HG03575 (cell line): ENCODE measurements around the gene RNF19B.

Experiments
- ATAC-seq: cut with Tn5 transposase; IDR thresholded peaks from one replicate; pipeline ENCODE4 v1.9.1; 2021; ENCODE audit not compliant: unreplicated experiment, insufficient number of reproducible peaks, low FRiP score; ENCODE audit errors: extremely low read depth

Gene RNF19B

DNA sequence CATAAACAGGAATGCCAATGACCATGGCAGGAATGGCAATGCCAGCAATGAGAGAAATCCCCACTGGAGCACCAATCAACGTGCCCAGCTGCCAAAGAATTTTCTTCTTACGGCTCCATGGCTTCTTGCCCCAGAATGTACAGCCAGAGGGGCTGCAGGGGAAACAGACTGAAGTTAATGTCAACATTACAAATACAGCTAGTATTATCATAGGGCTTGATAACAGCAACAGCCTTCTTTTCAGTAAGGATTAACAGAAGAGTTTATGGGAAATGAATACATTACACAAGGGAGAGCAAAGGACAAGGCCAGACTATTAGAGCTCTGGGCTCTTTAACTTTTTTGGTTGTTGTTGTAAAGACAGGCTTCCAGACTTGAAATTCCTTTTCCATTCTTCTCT is 18.2 kb downstream of the RNF19B start:
- no peak for ATAC-seq

DNA sequence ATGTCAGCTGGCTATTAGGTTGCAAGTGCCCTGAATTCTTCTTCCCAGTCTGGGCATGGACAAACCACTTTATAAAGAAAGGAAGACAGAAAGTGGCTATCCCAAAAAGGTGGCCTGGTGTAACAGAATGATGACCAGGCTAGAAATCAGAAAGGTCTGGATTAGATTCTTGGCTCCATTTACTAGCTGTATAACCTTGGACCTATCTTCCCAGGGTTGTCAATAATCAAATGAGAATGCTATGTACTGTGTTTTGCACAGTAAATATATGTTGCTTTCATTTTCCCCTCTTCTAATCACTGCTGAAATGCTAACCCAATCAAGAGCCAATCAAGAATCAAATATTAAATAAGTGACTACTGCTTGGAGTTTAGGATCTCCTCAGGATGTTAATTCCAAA is 20.4 kb downstream of the RNF19B start:
- ATAC-seq = no peak

DNA sequence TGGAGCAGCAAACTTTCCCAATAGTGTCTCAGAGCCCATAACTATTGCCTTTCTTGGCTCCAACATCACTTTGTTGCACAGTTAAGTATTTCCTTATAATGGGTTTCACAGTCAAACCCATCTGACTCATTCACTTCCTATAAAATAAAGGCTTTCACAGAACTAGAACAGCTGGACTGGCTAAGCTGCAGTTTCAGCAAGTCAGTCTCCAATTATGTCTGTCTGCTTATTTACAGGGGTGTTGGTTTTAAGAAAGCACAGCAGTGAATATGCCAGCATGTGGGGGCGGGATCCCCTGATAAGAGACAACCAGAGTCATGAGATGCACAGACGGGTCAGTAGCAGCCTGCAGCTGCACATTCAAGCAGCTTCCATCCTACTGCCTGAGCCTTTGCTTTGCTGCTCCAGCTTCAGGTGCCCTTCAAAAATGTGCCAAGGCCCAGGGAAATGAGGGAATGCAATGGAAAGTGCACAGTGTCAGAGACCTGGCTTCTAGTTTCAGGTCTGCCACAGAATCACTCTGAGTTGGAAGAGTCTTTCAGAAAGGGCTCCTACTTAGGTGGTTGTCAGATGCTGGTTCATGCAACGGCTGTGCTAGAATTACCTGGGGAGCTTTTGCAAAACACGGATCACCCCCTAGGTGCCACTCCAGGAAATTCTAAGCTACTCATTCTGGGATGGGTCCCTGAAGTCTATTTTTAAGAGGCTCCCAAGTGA is 24.8 kb downstream of the RNF19B start:
- no peak for ATAC-seq

DNA sequence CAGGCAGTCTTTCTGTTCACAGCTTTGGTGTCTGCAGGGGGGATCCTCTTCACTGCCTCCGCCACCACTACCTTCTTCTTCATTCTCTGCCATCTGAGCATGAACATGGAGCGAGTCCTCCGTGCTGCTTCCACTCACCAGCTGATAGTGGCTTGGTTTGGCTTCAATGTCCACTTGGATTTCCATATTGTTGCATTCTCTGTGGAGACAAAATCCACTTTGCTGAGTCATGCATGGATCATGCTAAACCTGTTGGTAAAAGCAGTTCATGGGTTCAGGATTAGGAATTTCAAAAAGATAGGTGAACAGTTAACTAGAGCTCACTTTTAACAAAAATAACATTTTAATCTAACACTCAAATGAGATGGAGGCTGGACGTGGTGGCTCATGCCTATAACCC is 27.5 kb downstream of the RNF19B start:
- ATAC-seq = no peak

DNA sequence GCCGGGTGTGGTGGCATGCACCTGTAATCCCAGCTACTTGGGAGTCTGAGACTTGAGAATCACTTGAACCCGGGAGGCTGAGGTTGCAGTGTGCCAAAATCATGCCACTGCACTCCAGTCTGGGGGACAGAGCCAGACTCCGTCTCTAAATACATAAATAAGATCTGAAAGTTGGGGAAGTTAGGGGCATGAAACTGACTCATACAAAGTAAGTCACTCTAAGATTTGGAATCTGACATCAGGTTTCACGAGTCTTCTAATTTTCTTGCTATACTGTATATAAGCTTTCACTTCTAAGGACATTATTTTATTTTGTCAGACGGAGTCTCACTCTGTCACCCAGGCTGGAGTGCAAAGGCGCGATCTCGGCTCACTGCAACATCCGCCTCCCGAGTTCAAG is 30.1 kb downstream of the RNF19B start:
- ATAC-seq = no peak

DNA sequence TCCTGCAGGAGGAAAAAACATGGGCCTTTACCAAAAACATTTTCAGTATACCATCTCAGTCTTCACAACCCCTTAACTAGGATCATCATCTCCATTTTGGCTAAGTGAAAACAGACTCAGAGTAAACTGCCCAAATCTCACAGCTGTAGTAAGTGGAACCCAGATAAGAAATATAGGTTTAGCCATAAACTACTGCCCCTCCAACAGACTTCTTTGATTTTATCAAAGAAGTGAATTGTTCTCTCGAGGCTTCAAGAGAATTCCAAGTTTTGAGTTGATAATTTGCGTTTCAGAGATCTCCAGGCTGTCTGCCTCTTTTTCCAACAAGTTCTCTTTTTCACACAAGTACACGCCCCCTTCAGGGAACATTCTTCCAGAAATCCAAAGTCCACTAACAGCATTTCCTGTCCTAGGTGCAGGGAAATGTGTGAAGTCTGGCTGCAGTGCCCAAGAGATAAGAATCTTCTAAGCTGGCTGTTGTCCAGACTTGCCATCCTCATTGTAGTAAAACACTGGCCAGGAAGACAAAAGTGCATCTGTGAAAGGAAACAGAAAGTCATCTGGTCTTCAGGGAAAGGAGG is 30.8 kb downstream of the RNF19B start:
- no peak for ATAC-seq

DNA sequence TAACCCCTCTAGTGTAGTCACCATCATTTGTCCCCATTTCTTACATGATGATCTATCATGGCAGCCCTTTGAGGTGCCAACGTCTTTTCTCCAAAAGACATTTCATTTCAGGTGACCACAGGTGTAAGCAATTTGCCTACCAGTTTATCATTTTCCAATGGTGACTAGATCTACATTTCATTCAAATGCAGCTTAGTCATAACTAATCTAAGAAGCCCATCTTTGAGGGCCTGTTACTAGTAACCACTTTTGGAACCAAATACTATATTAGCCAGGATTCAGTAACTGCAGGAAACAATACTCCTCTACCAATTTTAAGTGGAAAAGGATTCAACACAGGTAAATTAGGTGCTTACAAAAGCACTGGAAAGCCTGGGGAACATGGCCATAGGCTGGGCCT is 32.8 kb downstream of the RNF19B start:
- ATAC-seq = no peak

DNA sequence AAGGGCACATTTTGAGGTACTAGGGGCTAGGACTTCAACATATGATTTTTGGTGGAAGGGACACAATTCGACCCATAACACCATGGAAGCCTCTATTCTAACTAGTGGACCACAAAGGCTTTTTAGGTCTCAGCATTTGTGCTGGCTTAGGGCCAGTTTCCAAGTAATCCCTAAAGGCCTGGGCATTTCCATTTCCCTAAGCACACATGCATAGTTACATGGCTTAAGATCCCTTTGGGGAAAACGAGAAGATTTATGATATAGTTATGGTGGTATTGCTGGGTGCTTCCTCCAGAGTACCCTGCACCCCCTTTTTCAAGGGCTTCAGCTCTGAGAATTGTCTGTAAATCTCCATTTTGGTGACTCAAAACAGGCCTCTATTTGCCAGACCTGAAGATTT is 35.2 kb downstream of the RNF19B start:
- no peak for ATAC-seq

DNA sequence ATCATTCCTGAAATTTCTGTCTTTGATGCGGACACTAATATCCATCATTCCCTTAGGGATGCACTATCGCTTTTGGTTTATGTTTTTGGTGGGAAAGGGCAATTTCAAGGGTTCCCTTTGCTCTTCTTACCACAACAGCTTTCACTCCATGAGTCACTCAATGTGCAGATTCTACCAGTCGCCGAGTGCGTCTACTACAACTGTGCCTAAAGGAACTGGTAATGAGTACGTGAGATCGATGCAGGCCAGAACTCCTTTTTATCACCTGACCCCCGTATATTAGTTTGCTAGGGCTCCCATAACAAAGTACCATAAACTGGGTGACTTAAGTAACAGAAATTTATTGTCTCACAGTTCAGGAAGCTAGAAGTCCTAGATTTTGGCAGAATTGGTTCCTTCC is 35.9 kb downstream of the RNF19B start:
- no peak for ATAC-seq

DNA sequence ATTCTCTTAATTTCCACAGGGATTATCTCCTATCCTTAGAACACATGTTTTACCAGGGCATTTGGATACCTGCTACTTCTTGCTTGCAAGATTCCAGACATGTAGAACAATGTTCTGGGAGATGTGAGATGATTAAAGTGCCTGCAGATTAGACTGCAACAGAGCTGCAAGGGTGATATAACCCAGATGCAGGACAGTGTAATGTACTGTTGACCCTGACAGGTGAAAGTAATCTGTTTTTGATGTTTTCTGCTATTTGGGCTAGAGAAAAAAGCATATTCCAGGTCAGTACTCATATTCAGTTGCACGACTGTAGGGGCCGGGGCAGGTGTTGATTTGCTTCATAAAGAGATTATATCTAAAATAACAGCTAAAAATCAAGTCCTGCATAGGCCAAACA is 36.3 kb downstream of the RNF19B start:
- ATAC-seq = no peak

DNA sequence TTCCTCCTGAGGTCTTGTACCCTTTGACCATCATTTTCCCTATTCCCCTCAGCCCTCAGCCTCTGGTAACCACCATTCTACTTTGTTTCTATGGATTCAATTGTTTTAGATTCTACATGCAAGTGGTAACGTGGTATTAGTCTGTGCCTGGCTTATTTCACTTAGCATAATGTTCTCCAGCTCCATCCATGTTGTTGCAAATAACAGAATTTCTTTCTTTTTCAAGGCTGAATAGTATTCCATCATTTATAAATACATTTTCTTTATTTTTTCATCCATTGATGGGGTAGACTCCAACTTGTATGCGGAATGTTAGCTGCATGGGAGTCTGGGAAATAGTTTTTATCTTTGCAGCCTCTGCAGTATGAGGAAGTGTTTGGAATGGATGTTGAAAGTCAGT is 37.2 kb downstream of the RNF19B start:
- no peak for ATAC-seq

DNA sequence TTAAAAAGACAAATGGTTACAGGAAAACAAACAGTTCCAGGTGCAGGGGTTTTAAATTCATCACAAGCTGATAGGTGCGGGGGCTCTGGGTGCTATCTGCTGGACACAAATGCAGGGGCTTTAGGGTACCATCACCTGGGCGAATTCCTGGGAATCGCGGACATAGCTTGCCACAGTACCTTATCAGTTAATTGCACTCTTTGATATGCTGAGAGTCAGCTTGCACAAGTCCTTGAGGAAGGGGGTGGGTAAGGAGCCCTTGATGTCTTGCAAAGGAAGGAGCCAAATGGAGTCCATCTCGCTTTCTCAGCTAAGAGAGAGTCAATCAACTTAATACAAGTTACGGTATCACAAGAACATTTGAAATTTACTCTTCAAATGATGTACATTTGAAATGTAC is 38.0 kb downstream of the RNF19B start:
- ATAC-seq = no peak

DNA sequence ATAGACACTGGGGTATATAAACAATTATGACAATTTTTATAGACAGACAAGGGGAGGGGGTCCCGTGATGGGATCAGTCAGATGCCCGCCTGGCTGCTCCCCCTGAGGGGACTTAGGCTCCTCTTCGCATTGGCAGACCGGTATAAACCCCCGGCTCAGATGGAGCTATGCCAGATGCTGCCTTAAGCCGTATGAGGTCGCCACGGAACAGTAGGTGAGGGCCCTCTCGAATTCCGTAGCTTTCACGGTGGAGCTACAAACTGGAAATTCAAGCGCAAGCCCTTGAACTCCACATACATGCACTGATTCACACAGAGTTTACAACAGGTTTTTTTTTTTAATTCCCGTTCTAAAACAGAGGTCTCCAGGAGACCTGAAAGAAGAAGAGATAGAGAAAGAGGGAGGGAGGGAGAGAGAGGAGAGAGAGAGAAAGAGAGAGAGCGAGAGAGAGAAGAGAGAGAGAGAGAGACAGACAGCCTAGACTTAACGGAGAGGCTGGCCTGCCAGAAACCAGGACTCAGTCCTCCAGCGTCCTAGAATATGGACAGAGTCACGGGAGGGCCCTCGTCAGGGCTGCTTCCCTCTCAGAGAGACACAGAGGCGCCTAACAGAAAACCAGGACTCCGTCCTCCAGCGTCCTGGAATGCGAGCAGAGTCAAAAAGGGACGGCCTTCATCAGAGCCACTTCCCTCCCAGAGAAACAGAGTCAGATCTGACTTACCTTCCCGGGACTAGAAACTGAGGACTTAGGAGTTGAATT is 39.0 kb downstream of the RNF19B start:
- ATAC-seq = no peak

DNA sequence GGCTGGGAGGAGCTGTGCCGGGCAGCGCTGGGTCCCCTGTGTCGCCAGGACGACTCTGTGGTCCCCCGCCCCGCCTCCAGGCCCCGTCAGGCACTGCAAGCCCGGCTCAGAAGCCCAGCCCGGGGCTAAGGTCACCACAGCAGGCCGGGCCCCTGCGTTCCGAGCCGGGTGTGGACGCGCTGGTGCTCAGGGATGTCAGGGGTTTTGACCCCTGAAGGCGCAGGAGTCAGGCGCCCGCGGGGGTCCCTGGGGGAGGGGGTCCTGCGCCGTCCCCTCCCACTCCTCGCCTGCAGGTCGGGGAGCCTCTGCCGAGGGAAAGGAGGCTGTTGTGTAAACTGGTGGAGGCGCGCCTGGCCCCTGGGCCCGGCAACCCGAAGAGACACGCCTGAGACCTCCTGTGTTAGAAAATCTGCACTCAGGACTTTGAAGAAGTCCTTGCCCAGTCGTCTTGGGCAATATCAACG is 39.7 kb downstream of the RNF19B start:
- no peak for ATAC-seq

DNA sequence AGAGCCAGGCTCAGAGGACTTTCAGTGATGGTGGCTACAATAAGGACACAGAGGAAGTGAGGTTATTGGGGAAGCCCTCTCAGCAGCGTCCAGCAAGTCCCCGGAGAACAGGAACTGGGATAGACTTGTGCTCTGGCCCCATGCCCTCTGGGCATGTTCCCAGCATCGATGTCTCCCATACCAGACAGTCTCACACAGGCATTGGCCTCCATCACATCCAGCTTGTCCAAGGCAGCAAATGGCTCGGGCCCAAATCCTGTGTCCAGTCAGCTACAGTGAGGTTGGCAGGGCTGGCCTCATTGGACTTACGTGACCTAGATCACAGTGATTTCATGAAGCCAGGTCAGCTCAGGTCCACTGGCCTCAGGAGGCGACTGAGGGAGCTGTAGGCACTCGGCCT is 43.8 kb downstream of the RNF19B start:
- no peak for ATAC-seq

DNA sequence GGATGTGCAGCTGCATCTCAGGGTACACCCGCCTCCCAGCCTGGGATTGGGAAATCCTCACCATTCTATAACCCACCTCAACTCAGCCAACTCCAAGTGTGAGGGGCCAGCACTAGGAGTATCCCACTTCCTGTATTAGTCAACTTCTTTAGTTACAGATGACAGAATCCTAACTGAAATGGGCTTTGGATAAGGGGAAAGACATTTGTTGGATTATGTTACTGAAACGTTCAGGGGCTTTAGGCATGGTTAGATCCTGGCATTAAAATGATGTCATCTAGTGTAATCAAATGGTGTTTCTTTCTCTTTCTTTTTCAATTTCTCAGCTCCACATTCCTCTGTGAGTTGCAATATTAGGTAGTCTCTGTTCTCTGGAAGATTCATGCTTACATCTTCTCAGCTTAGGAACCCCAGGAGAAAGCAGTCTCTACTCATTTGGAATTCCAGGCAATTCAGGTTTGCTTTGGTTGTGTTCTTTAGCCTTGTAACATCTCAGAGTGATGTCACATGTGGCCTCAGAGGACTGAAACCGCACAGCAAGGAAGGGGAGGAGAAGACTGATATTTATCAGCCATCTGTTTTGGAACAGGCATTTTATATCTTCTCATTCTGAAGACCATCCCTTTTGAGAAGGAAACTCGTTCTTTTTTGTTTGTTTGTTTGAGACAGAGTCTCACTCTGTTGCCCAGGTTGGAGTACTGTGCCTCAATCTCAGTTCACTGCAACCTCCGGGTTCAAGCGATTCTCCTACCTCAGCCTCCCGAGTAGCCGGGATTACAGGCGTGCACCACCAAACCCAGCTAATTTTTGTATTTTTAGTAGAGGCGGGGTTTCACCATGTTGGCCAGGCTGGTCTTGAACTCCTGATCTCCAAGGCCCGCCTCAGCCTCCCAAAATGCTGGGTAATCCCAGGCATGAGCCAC is 44.5 kb downstream of the RNF19B start:
- no peak for ATAC-seq

DNA sequence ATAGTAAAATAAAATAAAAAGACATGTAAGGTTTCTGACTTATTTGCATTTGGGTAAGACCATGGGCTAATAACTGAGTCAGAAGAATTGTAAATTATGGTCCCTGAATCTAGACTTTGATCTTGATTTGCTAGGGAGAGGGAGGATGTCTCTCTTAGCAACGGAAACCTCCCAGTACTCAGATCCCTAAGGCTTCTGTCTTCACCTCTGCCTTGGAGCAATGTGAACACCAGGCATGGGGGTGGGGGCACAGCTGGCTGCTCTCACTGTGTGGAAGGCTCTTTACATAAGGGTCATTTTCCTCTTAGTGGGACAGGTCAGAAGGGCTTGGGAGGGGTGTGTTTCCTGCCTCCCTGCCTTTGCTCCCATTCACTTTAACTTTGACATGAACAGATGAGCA is 46.4 kb downstream of the RNF19B start:
- ATAC-seq = no peak

DNA sequence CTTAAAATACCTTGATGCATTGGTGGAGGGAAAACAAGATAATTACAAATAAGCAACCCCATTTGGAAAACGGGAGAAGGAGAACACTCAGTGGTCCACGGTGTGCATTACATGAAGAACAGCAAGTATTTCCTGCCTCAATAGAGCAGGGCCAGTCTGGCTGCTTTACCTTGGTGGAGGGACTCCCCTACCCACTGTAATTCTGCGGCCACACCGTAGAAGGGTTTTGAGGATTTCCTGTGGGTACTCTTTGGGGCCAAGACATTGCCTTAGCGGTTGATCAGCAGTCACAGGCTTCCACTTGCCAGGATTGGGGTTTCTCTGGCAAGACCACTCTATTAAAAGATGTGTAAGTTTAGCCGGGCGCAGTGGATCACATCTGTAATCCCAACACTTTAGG is 47.1 kb downstream of the RNF19B start:
- ATAC-seq = no peak
